Breast epithelium (tissue), 4 donors: ENCODE results near the gene CAMSAP1. TPM values are rescaled to one million over a fixed set of nuclear protein-coding genes. Genes with fewer than 3 reads are reported as not detected.

Experiments
- DNase-seq, 2 donors: peaks; one replicate each; pipeline ENCODE4 v3.0.0-alpha.2; 2019; ENCODE audit warnings: low spot score in 2 of 2
- H3K27ac ChIP-seq, 2 donors: fragments of 200-600 bp; sonication (generic) in 1 of 2; one replicate each; pipeline ENCODE4 v1.5.1; 2016 to 2019; ENCODE audit warnings: mild to moderate bottlenecking in 1 of 2
- H3K27me3 ChIP-seq, 2 donors: fragments of 200-600 bp; sonication (generic) in 1 of 2; one replicate each; pipeline versions ENCODE4 v1.5.1 to v1.6.0; 2017 to 2019; ENCODE audit warnings: control low read depth in 1 of 2, mild to moderate bottlenecking in 1 of 2
- H3K36me3 ChIP-seq: fragments of 200-600 bp; one replicate; pipeline ENCODE4 v1.5.1; 2019
- H3K4me1 ChIP-seq, 2 donors: fragments of 200-600 bp; sonication (generic); one replicate each; pipeline ENCODE4 v1.5.1; 2016 to 2019; ENCODE audit warnings: control low read depth in 1 of 2
- H3K4me3 ChIP-seq, 3 donors: fragments of 200-600 bp; sonication (generic); 1 replicate in 2 of 3; 2 replicates in 1 of 3; pipeline ENCODE4 v1.5.1; 2016 to 2019; ENCODE audit warnings: mild to moderate bottlenecking in 3 of 3, moderate library complexity in 2 of 3
- H3K9me3 ChIP-seq, 2 donors: fragments of 200-600 bp; sonication (generic) in 1 of 2; one replicate each; pipeline ENCODE4 v1.5.1; 2016 to 2019; ENCODE audit warnings: control low read depth in 1 of 2
- CTCF ChIP-seq, 3 donors: fragments of 450-650 bp; IDR thresholded peaks; one replicate each; pipeline ENCODE4 v1.5.1; 2016 to 2017; ENCODE audit warnings: antibody characterized with exemption in 3 of 3, mild to moderate bottlenecking in 3 of 3, moderate library complexity in 3 of 3
- POLR2A ChIP-seq: fragments of 450-650 bp; IDR thresholded peaks from one replicate; pipeline ENCODE4 v1.6.1; 2016; ENCODE audit warnings: antibody characterized with exemption, mild to moderate bottlenecking, moderate library complexity
- POLR2AphosphoS5 ChIP-seq, 3 donors: sonication (generic); formaldehyde crosslinking; IDR thresholded peaks; one replicate each; pipeline ENCODE4 v1.6.1; 2017; ENCODE audit warnings: antibody characterized with exemption in 3 of 3
- intact Hi-C: fragments of 100-400 bp; cut with DNase I; formaldehyde crosslinking; loops from one replicate; pipeline ENCODE4 v1.15.1; 2023; ENCODE audit warnings: low total_unique reads
- total RNA-seq, 3 donors: library from RNA; depleted of rRNA; stranded (reverse); fragments of >200 nt; gene quantifications; one replicate each; pipeline ENCODE4 v1.1.0, GENCODE V29; 2016

Gene CAMSAP1
- total RNA-seq, 3 donors from 2014 or later: 25.0 to 29.8 (median 29.0) TPM

DNA sequence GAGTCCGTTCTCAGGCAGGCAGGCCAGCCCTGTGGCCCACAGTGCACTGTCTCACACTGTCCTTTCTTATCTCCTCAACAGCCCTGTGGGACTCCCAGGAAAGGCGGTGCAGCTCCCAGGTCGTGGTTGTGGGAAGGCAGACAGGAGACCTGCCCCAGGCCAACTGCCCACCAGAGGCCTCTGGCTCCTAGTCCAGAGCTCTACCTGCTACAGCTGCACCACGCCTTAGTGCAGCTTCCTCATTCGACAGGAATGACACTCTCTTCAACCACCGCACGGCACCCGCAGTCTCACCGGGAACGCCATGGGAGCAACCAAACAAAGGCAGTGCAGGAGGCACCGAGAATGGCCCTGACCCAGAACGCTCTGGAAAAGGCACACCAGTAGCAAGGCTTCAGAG is 25.3 kb downstream of the CAMSAP1 start:
- Histone ChIP-seq H3K27me3 (no peaks in the 10 kb centered on the region), H3K36me3 (no peaks in the 10 kb centered on the region), H3K9me3 (no peaks in the 10 kb centered on the region), H3K4me3 (no peak overlapping the region), H3K27ac (no peak overlapping the region), H3K4me1 (peaks cover 5 to 9% of the 10 kb centered on the region in 2 donors)
- intact Hi-C loops: no loop called here
- no peak for TF ChIP-seq POLR2AphosphoS5 (IDR thresholded peaks at IDR 0.05)
- no peak for TF ChIP-seq POLR2A
- no peak for TF ChIP-seq CTCF (IDR thresholded peaks at IDR 0.05)
- no peak for DNase-seq

GRCh38 chr9:135880438-135880837 is 26.9 kb downstream of the CAMSAP1 start:
- Histone ChIP-seq H3K36me3 (no peaks in the 10 kb centered on the region), H3K4me3 (no peak overlapping the region), H3K27me3 (no peaks in the 10 kb centered on the region), H3K4me1 (no peaks in the 10 kb centered on the region), H3K27ac (no peak overlapping the region), H3K9me3 (no peaks in the 10 kb centered on the region)
- no peak for DNase-seq
- TF ChIP-seq POLR2A: no peak
- no peak for TF ChIP-seq CTCF (IDR thresholded peaks at IDR 0.05)
- TF ChIP-seq POLR2AphosphoS5 (IDR thresholded peaks at IDR 0.05): no peak
- intact Hi-C loops: no loop called here

- Histone ChIP-seq H3K4me1 (no peaks in the 10 kb centered on the region), H3K9me3 (no peaks in the 10 kb centered on the region), H3K4me3 (no peak overlapping the region), H3K36me3 (no peaks in the 10 kb centered on the region), H3K27ac (no peak overlapping the region), H3K27me3 (no peaks in the 10 kb centered on the region)
- intact Hi-C loops: no loop called here
- TF ChIP-seq POLR2AphosphoS5 (IDR thresholded peaks at IDR 0.05) (no peak), CTCF (IDR thresholded peaks at IDR 0.05) (no peak), POLR2A (no peak)
- no peak for DNase-seq
These were observed 27.7 kb downstream of the CAMSAP1 start for GRCh38 chr9:135879619-135880018.

GRCh38 chr9:135879237-135879601 is 28.1 kb downstream of the CAMSAP1 start:
- H3K27me3 ChIP-seq: no peaks in the 10 kb centered on the region

More at GRCh38 chr9:135879237-135879601, 28.1 kb downstream of the CAMSAP1 start:
- H3K4me3 ChIP-seq: no peak overlapping the region
- no peaks in the 10 kb centered on the region for H3K36me3 ChIP-seq
- intact Hi-C loops: no loop called here
- no peaks in the 10 kb centered on the region for H3K4me1 ChIP-seq
- no peak for TF ChIP-seq POLR2AphosphoS5 (IDR thresholded peaks at IDR 0.05)
- TF ChIP-seq CTCF (IDR thresholded peaks at IDR 0.05): no peak
- TF ChIP-seq POLR2A: no peak
- no peak for DNase-seq
- no peaks in the 10 kb centered on the region for H3K9me3 ChIP-seq
- H3K27ac ChIP-seq: no peak overlapping the region
